ENCODE measurements around the gene RNF10. TPM values are rescaled to one million over a fixed set of nuclear protein-coding genes. Genes with fewer than 3 reads are reported as not detected.
"Not testable (repeated sequence)": the region's sequence is repeated elsewhere in the genome, so short reads cannot be mapped to it uniquely, and the experiment has no call there.

The RNF10 gene
- 100 to 1,000 TPM; 160 to 296 (median 175) TPM for total RNA-seq

DNA sequence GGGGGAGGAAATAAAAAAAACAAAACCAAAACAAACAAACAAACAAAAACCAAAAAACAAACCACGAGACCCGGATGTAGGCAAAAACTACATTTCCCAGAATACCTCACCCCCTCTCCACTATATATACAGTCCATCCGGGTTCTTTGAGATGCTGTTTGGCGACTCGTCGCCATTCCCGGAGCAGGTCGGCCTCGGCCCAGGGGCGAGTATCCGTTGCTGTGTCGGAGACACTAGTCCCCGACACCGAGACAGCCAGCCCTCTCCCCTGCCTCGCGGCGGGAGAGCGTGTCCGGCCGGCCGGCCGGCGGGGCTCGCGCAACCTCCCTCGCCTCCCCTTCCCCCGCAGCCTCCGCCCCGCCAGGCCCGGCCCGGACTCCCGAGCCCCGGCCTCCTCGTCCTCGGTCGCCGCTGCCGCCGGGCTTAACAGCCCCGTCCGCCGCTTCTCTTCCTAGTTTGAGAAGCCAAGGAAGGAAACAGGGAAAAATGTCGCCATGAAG is at the start of gene RNF10:
TSS of gene RNF10 (plus strand) at position 154 of the 500 bp plus-strand sequence. CDS start 456 bp downstream, outside the sequence.
- Histone ChIP-seq H3K27ac (replicated peaks in 1 of 4) (peak within 1 kb of the TSS; percentile 96 to 98 (median 96)), H3K36me3 (peaks cover 0 to 12% (median 0%) of the 10 kb centered on the region in 4 donors), H3K4me3 (peak within 1 kb of the TSS; percentile 80 to 97 (median 88)), H3K4me1 (peaks cover 37 to 56% (median 52%) of the 10 kb centered on the region in 4 donors), H3K27me3 (no peaks in the 10 kb centered on the region), H3K9me3 (no peaks in the 10 kb centered on the region)
- peak; percentile 93 for DNase-seq (ENCODE audit: extremely low spot score)
- WGBS = under 1% methylated on average over 34 of the region's 43 CpGs
- intact Hi-C loops (cut with DNase I) = no loop called here
- TF ChIP-seq, protein P1, sequence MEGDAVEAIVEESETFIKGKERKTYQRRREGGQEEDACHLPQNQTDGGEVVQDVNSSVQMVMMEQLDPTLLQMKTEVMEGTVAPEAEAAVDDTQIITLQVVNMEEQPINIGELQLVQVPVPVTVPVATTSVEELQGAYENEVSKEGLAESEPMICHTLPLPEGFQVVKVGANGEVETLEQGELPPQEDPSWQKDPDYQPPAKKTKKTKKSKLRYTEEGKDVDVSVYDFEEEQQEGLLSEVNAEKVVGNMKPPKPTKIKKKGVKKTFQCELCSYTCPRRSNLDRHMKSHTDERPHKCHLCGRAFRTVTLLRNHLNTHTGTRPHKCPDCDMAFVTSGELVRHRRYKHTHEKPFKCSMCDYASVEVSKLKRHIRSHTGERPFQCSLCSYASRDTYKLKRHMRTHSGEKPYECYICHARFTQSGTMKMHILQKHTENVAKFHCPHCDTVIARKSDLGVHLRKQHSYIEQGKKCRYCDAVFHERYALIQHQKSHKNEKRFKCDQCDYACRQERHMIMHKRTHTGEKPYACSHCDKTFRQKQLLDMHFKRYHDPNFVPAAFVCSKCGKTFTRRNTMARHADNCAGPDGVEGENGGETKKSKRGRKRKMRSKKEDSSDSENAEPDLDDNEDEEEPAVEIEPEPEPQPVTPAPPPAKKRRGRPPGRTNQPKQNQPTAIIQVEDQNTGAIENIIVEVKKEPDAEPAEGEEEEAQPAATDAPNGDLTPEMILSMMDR (IDR thresholded peaks at IDR 0.05) = peak in 1 of 3 experiments; percentile 6
- TF ChIP-seq EP300 (IDR thresholded peaks at IDR 0.05) (no peak), POLR2A (IDR thresholded peaks at IDR 0.05; ENCODE audit: low read depth) (peak; percentile 98), POLR2AphosphoS5 (IDR thresholded peaks at IDR 0.05) (peak; percentile 100)

DNA sequence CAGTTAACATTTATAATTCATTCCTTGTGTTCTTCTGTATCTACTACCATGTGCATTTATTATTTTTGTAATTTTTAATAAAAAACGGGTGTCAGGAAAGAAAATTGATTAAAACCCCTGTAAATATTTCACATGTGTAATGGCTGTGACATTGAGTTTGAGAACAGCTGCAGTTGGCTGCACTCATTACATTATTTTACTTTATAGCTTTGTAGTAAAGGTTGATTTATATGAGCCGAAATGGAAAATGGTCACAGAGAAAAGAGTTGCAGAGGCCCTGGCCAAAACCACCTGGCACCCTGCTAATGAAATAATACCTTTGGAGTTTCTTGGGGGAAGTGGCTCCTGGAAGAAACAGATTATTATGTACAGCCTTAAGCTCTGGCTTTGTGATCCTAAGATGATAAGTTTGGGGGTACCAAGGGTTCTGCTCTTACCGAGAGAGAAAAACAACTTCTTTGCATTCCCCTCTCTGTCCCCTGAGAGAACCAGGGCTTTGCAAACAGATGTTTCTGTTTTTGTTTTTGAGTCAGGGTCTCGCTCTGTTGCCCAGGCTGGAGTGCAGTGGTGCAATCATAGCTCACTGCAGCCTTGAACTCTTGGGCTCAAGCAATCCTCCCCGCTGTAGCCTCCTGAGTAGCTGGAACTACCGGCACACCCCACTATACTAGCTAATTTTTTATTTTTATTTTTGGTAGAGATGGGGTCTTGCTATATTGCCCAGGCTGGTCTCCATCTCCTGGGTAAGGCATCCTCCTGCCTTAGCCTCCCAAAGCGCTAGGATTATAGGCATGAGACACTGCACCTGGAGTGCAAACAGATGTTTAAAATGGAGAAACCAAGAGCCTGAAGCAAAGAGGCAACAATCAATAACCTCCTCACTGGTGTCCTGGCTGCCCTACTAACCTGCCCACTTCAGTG is 47.9 kb upstream of the RNF10 start:
- TF ChIP-seq EP300 (IDR thresholded peaks at IDR 0.05) = no peak
- TF ChIP-seq POLR2AphosphoS5 (IDR thresholded peaks at IDR 0.05) = no peak
- TF ChIP-seq, protein P1 (IDR thresholded peaks at IDR 0.05) = no peak
- no peak for TF ChIP-seq POLR2A (IDR thresholded peaks at IDR 0.05; ENCODE audit: low read depth)
- Histone ChIP-seq H3K27me3 (no peaks in the 10 kb centered on the region), H3K27ac (replicated peaks in 1 of 4) (no peak overlapping the region), H3K4me1 (peaks cover 0 to 15% (median 1%) of the 10 kb centered on the region in 4 donors), H3K9me3 (no peaks in the 10 kb centered on the region), H3K4me3 (no peak overlapping the region), H3K36me3 (peaks cover 0 to 18% (median 6%) of the 10 kb centered on the region in 4 donors)
- WGBS = 84% methylated on average over 7 of the region's 7 CpGs
- intact Hi-C loops (cut with DNase I) = no loop called here
- DNase-seq (ENCODE audit: extremely low spot score) = no peak

DNA sequence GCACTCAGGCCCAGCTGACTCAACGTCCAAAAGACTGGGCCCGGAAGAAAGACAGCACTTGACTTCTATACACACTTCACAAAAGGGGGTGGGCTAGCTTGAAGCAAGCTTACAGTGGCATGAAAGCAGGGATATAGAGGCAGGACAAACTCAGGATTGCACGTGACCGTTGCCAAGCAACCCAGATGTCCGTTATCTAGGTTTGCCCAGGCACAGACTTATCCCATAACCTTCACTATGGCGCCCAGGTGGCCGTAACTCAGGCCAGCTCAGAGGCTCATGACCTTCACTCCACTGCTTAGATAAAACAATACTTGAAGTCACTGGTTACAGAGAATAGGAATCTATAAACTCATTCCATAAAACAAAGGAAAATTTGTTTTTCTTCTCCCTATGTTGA is 46.6 kb upstream of the RNF10 start:
- H3K4me3 ChIP-seq; H3K27me3 ChIP-seq; H3K27ac ChIP-seq (replicated peaks in 1 of 4); DNase-seq (ENCODE audit: extremely low spot score); intact Hi-C loops (cut with DNase I); H3K9me3 ChIP-seq: not testable (repeated sequence)
- peaks cover 0 to 15% (median 1%) of the 10 kb centered on the region in 4 donors for H3K4me1 ChIP-seq
- 78% methylated on average over 7 of the region's 7 CpGs for WGBS
- peaks cover 0 to 14% (median 5%) of the 10 kb centered on the region in 4 donors for H3K36me3 ChIP-seq

DNA sequence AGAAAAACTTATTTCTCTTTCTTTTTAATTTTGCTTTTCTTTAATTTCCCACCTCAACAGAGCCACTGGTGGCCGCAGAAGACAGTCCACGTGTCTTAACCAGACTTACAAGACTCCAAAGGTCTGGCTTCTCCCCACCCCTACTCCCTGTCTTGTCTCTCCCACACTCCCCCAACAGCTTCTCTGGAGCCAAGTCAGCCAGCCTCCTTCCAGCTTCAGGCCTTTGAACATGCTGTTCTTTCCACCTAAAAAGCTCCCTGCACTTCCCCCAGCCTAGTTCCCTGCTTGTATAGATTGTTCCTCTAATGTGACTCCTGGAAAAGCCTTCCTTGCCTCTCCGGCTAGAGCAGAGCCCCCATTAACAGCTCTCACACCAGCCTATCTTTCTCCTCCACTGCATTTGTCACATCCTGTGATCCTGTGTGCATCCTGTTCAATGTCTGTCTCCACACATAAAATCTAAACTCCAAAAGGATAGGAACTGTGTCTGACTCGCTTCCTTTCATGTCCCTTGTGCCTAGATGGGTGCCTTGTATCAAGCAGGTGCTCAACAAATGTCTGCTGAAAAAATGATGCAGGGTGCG is 46.0 kb upstream of the RNF10 start:
- Histone ChIP-seq H3K9me3 (no peaks in the 10 kb centered on the region), H3K4me1 (peaks cover 0 to 15% (median 1%) of the 10 kb centered on the region in 4 donors), H3K27me3 (no peaks in the 10 kb centered on the region), H3K27ac (replicated peaks in 1 of 4) (peak overlapping the region in 1 of 4 donors; percentile 43), H3K36me3 (peaks cover 0 to 10% (median 4%) of the 10 kb centered on the region in 4 donors), H3K4me3 (no peak overlapping the region)
- TF ChIP-seq, protein P1 (IDR thresholded peaks at IDR 0.05) = no peak
- no peak for TF ChIP-seq POLR2A (IDR thresholded peaks at IDR 0.05; ENCODE audit: low read depth)
- no peak for TF ChIP-seq EP300 (IDR thresholded peaks at IDR 0.05)
- no peak for TF ChIP-seq POLR2AphosphoS5 (IDR thresholded peaks at IDR 0.05)
- DNase-seq (ENCODE audit: extremely low spot score) = no peak
- intact Hi-C loops (cut with DNase I) = no loop called here
- 66% methylated on average over 4 of the region's 5 CpGs for WGBS

DNA sequence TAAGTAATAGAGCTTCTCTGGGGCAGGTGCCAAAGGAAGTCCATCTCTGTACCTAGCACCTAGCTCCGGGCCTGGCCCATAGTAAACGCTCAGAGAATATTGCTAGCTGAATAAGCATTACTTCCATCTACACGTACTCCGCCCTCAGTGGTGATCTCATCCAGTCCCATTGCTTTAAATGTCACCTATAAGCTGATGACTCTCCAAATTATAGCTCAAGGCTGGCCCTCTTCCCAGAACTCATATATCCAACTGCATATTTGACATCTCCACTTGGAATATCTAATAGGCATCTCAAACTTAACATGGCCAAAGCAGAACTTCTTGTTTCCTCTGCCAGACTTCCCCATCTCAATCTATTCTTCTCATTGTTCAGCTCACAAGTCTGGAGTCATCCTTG is 45.1 kb upstream of the RNF10 start:
- intact Hi-C loops (cut with DNase I) = no loop called here
- Histone ChIP-seq H3K27me3 (no peaks in the 10 kb centered on the region), H3K4me3 (no peak overlapping the region), H3K9me3 (no peaks in the 10 kb centered on the region), H3K27ac (replicated peaks in 1 of 4) (peak overlapping the region in 1 of 4 donors; percentile 43), H3K4me1 (peaks cover 0 to 15% (median 1%) of the 10 kb centered on the region in 4 donors), H3K36me3 (peaks cover 0 to 10% (median 4%) of the 10 kb centered on the region in 4 donors)
- DNase-seq (ENCODE audit: extremely low spot score) = no peak
- 75% methylated on average over 4 of the region's 4 CpGs for WGBS
- TF ChIP-seq POLR2AphosphoS5 (IDR thresholded peaks at IDR 0.05) (no peak), EP300 (IDR thresholded peaks at IDR 0.05) (no peak)
- TF ChIP-seq, protein P1 (IDR thresholded peaks at IDR 0.05) = no peak

All from esophagus muscularis mucosa (tissue), 4 donors.